AG09309 (cell line): ENCODE measurements around the gene ZBTB40.

Experiments used
- DNase-seq: peaks from one replicate; pipeline ENCODE4 v3.0.0-alpha.2; 2010; ENCODE audit warnings: low read depth
- H3K4me3 ChIP-seq: 2 replicates; pipeline ENCODE4 v1.5.1; 2011; ENCODE audit warnings: mild to moderate bottlenecking, low read depth, low read length, moderate library complexity; ENCODE audit not compliant: control insufficient read depth
- TF ChIP-seq, protein P1 (sequence below): IDR thresholded peaks from 2 replicates; pipeline ENCODE4 v1.5.1; 2011; ENCODE audit warnings: mild to moderate bottlenecking, low read depth, low read length, inconsistent platforms; ENCODE audit not compliant: insufficient read depth, control insufficient read depth; ENCODE audit errors: missing control alignments

ZBTB40 gene

DNA sequence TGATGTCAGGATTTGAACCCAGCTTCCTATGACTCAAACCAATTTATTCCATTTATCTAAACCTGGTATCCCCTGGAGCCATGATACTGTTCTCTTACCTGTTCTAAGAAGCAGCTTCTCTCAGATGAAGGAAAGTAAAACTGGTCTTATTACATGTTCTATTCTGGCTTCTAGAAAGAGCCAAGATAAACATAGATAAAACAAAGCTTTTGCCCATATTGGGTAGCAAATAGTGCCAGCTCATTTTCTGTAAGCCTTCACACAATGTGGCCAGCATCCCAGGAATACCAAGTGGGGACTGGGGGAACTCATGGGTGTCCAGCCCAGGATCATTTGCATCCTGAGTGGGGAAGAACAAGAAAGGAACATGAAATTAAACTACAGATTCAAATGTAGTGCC is 58.2 kb downstream of the ZBTB40 start:
- TF ChIP-seq, protein P1, sequence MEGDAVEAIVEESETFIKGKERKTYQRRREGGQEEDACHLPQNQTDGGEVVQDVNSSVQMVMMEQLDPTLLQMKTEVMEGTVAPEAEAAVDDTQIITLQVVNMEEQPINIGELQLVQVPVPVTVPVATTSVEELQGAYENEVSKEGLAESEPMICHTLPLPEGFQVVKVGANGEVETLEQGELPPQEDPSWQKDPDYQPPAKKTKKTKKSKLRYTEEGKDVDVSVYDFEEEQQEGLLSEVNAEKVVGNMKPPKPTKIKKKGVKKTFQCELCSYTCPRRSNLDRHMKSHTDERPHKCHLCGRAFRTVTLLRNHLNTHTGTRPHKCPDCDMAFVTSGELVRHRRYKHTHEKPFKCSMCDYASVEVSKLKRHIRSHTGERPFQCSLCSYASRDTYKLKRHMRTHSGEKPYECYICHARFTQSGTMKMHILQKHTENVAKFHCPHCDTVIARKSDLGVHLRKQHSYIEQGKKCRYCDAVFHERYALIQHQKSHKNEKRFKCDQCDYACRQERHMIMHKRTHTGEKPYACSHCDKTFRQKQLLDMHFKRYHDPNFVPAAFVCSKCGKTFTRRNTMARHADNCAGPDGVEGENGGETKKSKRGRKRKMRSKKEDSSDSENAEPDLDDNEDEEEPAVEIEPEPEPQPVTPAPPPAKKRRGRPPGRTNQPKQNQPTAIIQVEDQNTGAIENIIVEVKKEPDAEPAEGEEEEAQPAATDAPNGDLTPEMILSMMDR = no peak
- no peak overlapping the region for H3K4me3 ChIP-seq
- DNase-seq = no peak

GRCh38 chr1:22512873-22513272 is 61.2 kb downstream of the ZBTB40 start:
- no peak for DNase-seq
- TF ChIP-seq, protein P1 = no peak
- H3K4me3 ChIP-seq = no peak overlapping the region

GRCh38 chr1:22516906-22517571 is 65.4 kb downstream of the ZBTB40 start:
- DNase-seq = no peak
- TF ChIP-seq, protein P1 = no peak

DNA sequence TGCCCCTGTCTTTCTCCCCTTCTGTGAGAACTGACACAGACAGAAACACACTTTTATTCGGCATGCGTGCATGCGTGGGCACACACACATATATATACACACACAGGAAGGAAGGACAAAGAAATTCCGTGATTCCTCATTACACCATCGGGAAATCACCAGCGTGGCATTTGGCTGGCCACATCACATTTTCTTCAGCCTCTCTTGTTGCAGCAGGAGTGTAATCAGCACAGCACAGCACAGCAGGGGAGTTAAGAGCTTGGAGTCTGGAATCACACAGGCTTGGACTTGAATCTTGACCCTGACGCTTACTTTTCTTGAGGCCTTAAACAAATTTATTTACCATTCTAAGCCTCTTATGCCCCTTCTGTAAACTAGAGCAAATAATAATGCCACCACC is 66.3 kb downstream of the ZBTB40 start:
- peak; percentile 46 for DNase-seq
- H3K4me3 ChIP-seq = no peak overlapping the region
- TF ChIP-seq, protein P1 = no peak

More at GRCh38 chr1:22516906-22517571, 65.4 kb downstream of the ZBTB40 start:
- no peak overlapping the region for H3K4me3 ChIP-seq

GRCh38 chr1:22518379-22518778 is 66.7 kb downstream of the ZBTB40 start:
- TF ChIP-seq, protein P1 = no peak
- H3K4me3 ChIP-seq = no peak overlapping the region
- no peak for DNase-seq

DNA sequence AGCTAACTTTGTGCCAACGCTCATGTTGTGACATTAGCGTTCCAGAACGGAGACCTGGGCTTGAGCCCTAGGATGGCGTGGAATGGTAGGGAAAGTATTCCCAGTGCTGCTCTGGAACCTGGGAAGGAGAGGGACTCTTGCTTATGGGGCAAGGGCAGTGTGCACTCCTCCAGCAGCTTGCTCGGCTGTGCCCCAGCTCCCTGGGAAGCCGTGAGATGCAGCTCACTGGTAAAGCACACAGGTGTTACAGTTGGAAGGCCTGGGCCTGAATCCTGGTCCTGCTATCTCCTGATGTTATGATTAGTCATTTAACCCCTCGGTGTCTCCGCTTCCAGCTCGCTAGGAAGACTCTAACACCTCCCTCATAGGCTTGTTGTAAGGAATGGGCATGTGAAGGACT is 69.2 kb downstream of the ZBTB40 start:
- TF ChIP-seq, protein P1 = no peak
- no peak overlapping the region for H3K4me3 ChIP-seq
- no peak for DNase-seq

- H3K4me3 ChIP-seq = no peak overlapping the region
- TF ChIP-seq, protein P1 = no peak
- no peak for DNase-seq
These were observed 70.0 kb downstream of the ZBTB40 start for GRCh38 chr1:22521692-22522091.
